Choroid plexus epithelial cell (primary cell): ENCODE measurements around the gene KCNB1.

Experiments
- DNase-seq: peaks from one replicate; pipeline ENCODE4 v3.0.0-alpha.2; 2010; ENCODE audit warnings: low read depth
- H3K4me3 ChIP-seq: 2 replicates; pipeline ENCODE4 v1.5.1; 2011; ENCODE audit warnings: low read depth, mild to moderate bottlenecking, control low read depth, low read length, moderate library complexity
- TF ChIP-seq, protein P1 (sequence below): conservative IDR thresholded peaks from 2 replicates; pipeline ENCODE4 v1.5.1; 2011; ENCODE audit warnings: low read depth, mild to moderate bottlenecking, control low read depth, inconsistent platforms, low read length, moderate library complexity

KCNB1 gene

GRCh38 chr20:49446080-49446479 lies 36.4 kb downstream of the KCNB1 start:
- no peak overlapping the region for H3K4me3 ChIP-seq
- TF ChIP-seq, protein P1, sequence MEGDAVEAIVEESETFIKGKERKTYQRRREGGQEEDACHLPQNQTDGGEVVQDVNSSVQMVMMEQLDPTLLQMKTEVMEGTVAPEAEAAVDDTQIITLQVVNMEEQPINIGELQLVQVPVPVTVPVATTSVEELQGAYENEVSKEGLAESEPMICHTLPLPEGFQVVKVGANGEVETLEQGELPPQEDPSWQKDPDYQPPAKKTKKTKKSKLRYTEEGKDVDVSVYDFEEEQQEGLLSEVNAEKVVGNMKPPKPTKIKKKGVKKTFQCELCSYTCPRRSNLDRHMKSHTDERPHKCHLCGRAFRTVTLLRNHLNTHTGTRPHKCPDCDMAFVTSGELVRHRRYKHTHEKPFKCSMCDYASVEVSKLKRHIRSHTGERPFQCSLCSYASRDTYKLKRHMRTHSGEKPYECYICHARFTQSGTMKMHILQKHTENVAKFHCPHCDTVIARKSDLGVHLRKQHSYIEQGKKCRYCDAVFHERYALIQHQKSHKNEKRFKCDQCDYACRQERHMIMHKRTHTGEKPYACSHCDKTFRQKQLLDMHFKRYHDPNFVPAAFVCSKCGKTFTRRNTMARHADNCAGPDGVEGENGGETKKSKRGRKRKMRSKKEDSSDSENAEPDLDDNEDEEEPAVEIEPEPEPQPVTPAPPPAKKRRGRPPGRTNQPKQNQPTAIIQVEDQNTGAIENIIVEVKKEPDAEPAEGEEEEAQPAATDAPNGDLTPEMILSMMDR: no peak

DNA sequence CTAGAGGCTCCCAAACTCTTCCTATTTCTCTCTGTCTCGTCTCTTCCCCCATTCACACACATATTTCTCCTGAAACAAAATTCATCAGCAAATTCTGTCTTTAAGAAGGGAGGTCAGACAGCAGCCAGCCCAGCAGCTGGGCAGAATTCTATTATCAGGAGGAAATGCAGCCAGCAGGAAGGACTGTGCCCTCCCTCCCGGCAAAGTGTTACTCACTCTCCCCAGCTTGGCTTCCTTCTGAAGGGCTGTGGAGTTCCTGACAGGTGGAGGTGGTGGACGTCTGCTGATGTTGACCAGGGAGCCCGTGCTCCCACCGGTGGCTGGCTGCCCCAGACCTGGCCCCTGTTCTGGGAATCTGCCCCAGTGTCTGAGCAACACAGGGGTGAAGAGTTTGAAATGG lies 37.3 kb downstream of the KCNB1 start:
- no peak overlapping the region for H3K4me3 ChIP-seq

More at GRCh38 chr20:49446080-49446479, 36.4 kb downstream of the KCNB1 start:
- DNase-seq: no peak

GRCh38 chr20:49444553-49444990 lies 37.9 kb downstream of the KCNB1 start:
- no peak for DNase-seq
- TF ChIP-seq, protein P1: no peak

More for the DNA sequence above, 37.3 kb downstream of the KCNB1 start:
- TF ChIP-seq, protein P1: no peak
- DNase-seq: peak; percentile 21

GRCh38 chr20:49437057-49437456 lies 45.4 kb downstream of the KCNB1 start:
- TF ChIP-seq, protein P1: no peak
- no peak overlapping the region for H3K4me3 ChIP-seq
- DNase-seq: no peak

More at GRCh38 chr20:49444553-49444990, 37.9 kb downstream of the KCNB1 start:
- H3K4me3 ChIP-seq: no peak overlapping the region

- no peak for DNase-seq
- TF ChIP-seq, protein P1: no peak
These were observed 46.8 kb downstream of the KCNB1 start for GRCh38 chr20:49435639-49436038.

DNA sequence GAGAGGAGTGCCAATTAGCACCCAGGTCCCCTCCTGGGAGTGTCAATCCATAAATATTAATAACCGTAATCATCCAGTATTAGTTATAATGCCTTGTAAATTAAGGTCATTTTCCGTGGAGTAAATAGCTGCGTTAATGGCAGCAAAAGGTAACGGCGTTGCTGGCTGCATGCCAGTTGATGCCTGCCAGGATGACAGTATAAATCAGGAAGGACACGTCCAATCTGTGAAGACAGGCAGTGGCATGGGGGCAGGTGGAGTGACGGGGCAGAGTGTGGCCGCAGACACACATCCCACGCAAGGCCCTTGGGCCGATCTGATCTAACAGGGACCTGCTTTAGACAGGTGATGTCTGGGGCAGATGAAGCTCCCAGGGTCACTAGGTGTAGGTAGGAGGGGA lies 49.1 kb downstream of the KCNB1 start:
- TF ChIP-seq, protein P1: no peak
- H3K4me3 ChIP-seq: no peak overlapping the region
- DNase-seq: no peak

More at GRCh38 chr20:49435639-49436038, 46.8 kb downstream of the KCNB1 start:
- H3K4me3 ChIP-seq: no peak overlapping the region

GRCh38 chr20:49432550-49432949 lies 49.9 kb downstream of the KCNB1 start:
- DNase-seq: no peak
- TF ChIP-seq, protein P1: no peak
- no peak overlapping the region for H3K4me3 ChIP-seq
